Nephron (organoid): Measurements from ENCODE around the gene CACNA1C.

Experiments
- H3K27ac Mint-ChIP-seq, 3 experiments: 2 replicates each; pipeline ENCODE4 v1.8.0; 2020; ENCODE audit warnings: mixed read lengths in 3 of 3, mild to moderate bottlenecking in 2 of 3, moderate library complexity in 1 of 3
- H3K27me3 Mint-ChIP-seq: 2 replicates; pipeline ENCODE4 v1.8.0; 2021; ENCODE audit warnings: low read depth, mild to moderate bottlenecking, moderate library complexity, mixed read lengths
- H3K36me3 Mint-ChIP-seq: 2 replicates; pipeline ENCODE4 v1.8.0; 2020; ENCODE audit warnings: low read depth, mixed read lengths
- H3K4me1 Mint-ChIP-seq: 2 replicates; pipeline ENCODE4 v1.8.0; 2020; ENCODE audit warnings: mixed read lengths
- H3K4me3 Mint-ChIP-seq, 3 experiments: 2 replicates each; pipeline ENCODE4 v1.8.0; 2020; ENCODE audit warnings: mild to moderate bottlenecking in 3 of 3, mixed read lengths in 3 of 3, moderate library complexity in 2 of 3
- H3K9me3 Mint-ChIP-seq: 2 replicates; pipeline ENCODE4 v1.8.0; 2020; ENCODE audit warnings: mixed read lengths
- CTCF ChIP-seq, 3 experiments: fragments of 200-600 bp; sonication (generic); IDR thresholded peaks; one replicate each; pipeline ENCODE4 v1.5.0; 2021; ENCODE audit warnings: antibody characterized with exemption in 3 of 3; ENCODE audit not compliant: unreplicated experiment in 3 of 3

Gene CACNA1C

GRCh38 chr12:2351161-2351560 is 298.4 kb downstream of the CACNA1C start:
- Mint-ChIP-seq H3K27ac (no peak overlapping the region), H3K9me3 (no peaks in the 10 kb centered on the region), H3K4me1 (peaks cover 44% of the 10 kb centered on the region), H3K36me3 (no peaks in the 10 kb centered on the region), H3K4me3 (no peak overlapping the region), H3K27me3 (peaks cover 8% of the 10 kb centered on the region)
- no peak for TF ChIP-seq CTCF (IDR thresholded peaks at IDR 0.05; ENCODE audit: unreplicated experiment in 3 of 3)

GRCh38 chr12:2352203-2352602 is 299.4 kb downstream of the CACNA1C start:
- no peaks in the 10 kb centered on the region for H3K9me3 Mint-ChIP-seq
- peaks cover 34% of the 10 kb centered on the region for H3K4me1 Mint-ChIP-seq
- TF ChIP-seq CTCF (IDR thresholded peaks at IDR 0.05; ENCODE audit: unreplicated experiment in 3 of 3), result no peak
- no peak overlapping the region for H3K27ac Mint-ChIP-seq
- no peaks in the 10 kb centered on the region for H3K36me3 Mint-ChIP-seq
- H3K27me3 Mint-ChIP-seq, result peaks cover 6% of the 10 kb centered on the region
- no peak overlapping the region for H3K4me3 Mint-ChIP-seq

DNA sequence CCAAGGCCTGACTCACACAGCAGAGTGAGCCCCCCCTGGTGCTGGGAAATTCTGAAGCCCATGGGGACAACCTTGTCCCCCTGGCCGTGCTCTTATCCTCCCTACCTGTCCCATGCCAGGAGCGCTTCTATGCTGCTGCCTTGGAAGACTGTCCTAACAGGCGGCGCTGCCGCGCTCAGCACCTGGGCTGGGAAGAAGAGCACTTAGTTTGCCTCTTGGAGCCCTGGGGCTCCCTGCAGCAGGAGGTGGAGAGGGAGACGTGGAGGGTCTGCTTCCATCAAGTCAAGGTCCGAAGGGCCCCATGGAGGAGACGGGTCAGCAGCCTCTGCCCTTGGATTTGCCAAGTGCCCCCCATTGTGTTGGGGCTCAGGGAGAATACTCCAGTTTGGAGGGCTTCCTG is 300.5 kb downstream of the CACNA1C start:
- Mint-ChIP-seq H3K9me3 (no peaks in the 10 kb centered on the region), H3K4me3 (no peak overlapping the region), H3K27ac (peak overlapping the region in 1 of 3 experiments; percentile 27), H3K27me3 (peaks cover 6% of the 10 kb centered on the region), H3K36me3 (no peaks in the 10 kb centered on the region), H3K4me1 (peaks cover 39% of the 10 kb centered on the region)
- no peak for TF ChIP-seq CTCF (IDR thresholded peaks at IDR 0.05; ENCODE audit: unreplicated experiment in 3 of 3)

DNA sequence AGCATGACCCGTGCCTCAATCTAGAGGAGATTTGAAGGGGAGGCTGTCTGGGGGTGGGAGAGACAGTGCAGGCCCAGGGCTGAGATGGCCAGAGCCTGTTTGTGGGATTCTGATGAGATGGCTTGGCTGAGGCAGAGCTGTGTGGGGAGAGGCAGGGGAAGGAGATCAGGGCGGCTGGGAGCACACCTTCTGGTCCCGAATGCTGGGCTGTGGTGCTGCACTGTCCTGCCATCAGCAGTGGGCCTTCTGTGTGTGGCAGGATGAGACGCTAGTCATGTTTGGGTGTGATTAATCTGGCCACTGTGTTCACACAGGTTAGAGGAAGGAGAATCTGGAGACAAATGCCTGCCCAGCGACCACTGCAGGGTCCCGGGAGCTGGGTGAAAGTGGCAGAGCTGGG is 300.9 kb downstream of the CACNA1C start:
- peak overlapping the region in 1 of 3 experiments; percentile 56 for H3K27ac Mint-ChIP-seq
- no peak overlapping the region for H3K4me3 Mint-ChIP-seq
- H3K27me3 Mint-ChIP-seq, result peaks cover 6% of the 10 kb centered on the region
- no peaks in the 10 kb centered on the region for H3K9me3 Mint-ChIP-seq
- no peaks in the 10 kb centered on the region for H3K36me3 Mint-ChIP-seq
- H3K4me1 Mint-ChIP-seq, result peaks cover 39% of the 10 kb centered on the region
- TF ChIP-seq CTCF (IDR thresholded peaks at IDR 0.05; ENCODE audit: unreplicated experiment in 3 of 3), result no peak

DNA sequence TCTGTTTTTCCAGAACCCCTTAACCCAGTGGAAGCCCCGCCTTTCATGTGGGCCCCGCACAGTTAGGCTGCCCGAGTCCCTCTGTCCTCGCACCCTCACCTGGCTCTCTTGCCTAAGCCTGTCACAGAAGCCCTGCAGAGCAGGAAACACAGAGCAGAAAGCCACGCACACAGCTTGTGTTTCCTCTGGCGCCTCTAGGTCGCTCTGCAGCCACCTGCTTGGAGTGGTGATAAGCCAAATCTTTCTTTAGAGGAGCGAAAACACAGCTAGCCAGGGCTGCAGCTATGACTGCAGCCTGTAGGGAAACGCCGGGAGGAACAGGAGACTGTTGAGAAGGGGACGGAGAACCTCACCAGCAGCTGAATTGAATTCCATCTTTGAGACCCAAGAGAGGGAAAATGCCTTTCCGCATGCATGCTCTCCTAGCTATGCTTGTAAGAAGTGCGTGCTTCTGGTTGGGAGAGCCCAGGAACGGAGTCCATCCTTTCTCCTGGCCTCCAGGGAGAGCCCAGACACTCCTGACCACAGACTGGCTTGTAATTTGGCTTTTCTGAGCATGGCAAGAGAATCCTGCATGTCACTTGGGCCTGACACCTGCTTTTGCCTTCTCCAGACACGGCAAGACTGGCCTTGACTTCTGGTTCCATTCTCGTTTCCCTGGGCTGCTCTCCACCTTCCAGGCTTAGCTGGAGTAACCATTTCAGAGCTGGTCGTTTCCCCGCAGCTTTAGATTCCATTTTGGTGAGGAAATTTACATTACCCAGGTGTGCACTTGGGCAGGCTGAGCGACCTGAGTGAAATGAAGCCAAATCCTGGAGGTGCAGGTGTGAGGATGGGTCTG is 301.6 kb downstream of the CACNA1C start:
- Mint-ChIP-seq H3K4me1 (peaks cover 41% of the 10 kb centered on the region), H3K27me3 (peaks cover 6% of the 10 kb centered on the region), H3K36me3 (no peaks in the 10 kb centered on the region), H3K4me3 (no peak overlapping the region), H3K27ac (peak overlapping the region in 2 of 3 experiments; percentile 56 to 83), H3K9me3 (no peaks in the 10 kb centered on the region)
- TF ChIP-seq CTCF (IDR thresholded peaks at IDR 0.05; ENCODE audit: unreplicated experiment in 3 of 3), result peak in 2 of 3 experiments; percentile 17 to 27

DNA sequence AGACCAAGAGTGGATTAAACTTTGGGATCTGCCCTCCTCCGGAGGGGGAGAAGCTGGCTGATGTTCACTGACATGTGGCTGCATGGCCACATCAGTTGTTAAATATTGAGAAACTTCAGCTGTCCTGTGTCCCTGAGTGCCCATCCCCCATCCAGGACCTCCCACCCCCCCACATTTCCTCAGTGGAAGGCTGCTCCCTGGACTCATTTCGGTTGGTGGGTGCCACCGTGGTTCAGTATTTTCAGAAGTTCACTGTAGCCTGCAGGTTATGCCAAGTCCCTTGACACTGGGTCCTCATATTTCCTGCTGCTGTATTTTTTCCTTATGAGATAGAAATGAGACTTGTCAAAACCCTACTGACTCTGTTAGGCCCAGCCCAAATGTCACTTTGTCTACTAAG is 302.4 kb downstream of the CACNA1C start:
- Mint-ChIP-seq H3K9me3 (no peaks in the 10 kb centered on the region), H3K27ac (no peak overlapping the region), H3K4me3 (no peak overlapping the region), H3K27me3 (peaks cover 6% of the 10 kb centered on the region), H3K4me1 (peaks cover 46% of the 10 kb centered on the region), H3K36me3 (no peaks in the 10 kb centered on the region)
- no peak for TF ChIP-seq CTCF (IDR thresholded peaks at IDR 0.05; ENCODE audit: unreplicated experiment in 3 of 3)
